MM.1S (cell line): ENCODE data around the gene IFNL3.

Source experiments
- DNase-seq: peaks from one replicate; pipeline ENCODE4 v3.0.0-alpha.2; 2015
- H2AFZ ChIP-seq: fragments of 300-600 bp; sonication (generic); 2 replicates; pipeline ENCODE4 v1.6.0; 2016; ENCODE audit warnings: antibody characterized with exemption, low read length
- H3F3A ChIP-seq: fragments of 300-600 bp; sonication (generic); 2 replicates; pipeline ENCODE4 v1.6.1; 2016; ENCODE audit warnings: mild to moderate bottlenecking, antibody characterized with exemption, low read length, moderate library complexity, mixed read lengths; ENCODE audit not compliant: insufficient read depth
- H3K27ac ChIP-seq: fragments of 300-600 bp; sonication (generic); 2 replicates; pipeline ENCODE4 v1.5.1; 2016; ENCODE audit warnings: mild to moderate bottlenecking, low read length
- H3K27me3 ChIP-seq: fragments of 300-600 bp; sonication (generic); replicated peaks from 2 replicates; pipeline ENCODE4 v1.6.0; 2016; ENCODE audit warnings: low read length; ENCODE audit not compliant: insufficient read depth
- H3K36me3 ChIP-seq: fragments of 300-600 bp; sonication (generic); replicated peaks from 2 replicates; pipeline ENCODE4 v1.6.1; 2016; ENCODE audit warnings: mild to moderate bottlenecking, low read length, mixed read lengths; ENCODE audit not compliant: insufficient read depth
- H3K4me1 ChIP-seq: fragments of 300-600 bp; sonication (generic); 2 replicates; pipeline ENCODE4 v1.6.1; 2016; ENCODE audit warnings: low read length, mixed read lengths
- H3K4me2 ChIP-seq: fragments of 300-600 bp; sonication (generic); 2 replicates; pipeline ENCODE4 v1.6.0; 2016; ENCODE audit warnings: low read depth, low read length
- H3K4me3 ChIP-seq: fragments of 300-600 bp; sonication (generic); 2 replicates; pipeline ENCODE4 v1.5.1; 2016; ENCODE audit warnings: low read length, mixed read lengths
- H3K79me2 ChIP-seq: fragments of 300-600 bp; sonication (generic); 2 replicates; pipeline ENCODE4 v1.6.1; 2016; ENCODE audit warnings: mixed run types, low read length, mixed read lengths
- H3K9ac ChIP-seq: fragments of 300-600 bp; sonication (generic); 2 replicates; pipeline ENCODE4 v1.6.1; 2016; ENCODE audit warnings: low read length, mixed read lengths
- H3K9me2 ChIP-seq: fragments of 300-600 bp; sonication (generic); replicated peaks from 2 replicates; pipeline ENCODE4 v1.6.1; 2016; ENCODE audit warnings: mild to moderate bottlenecking, low read length, mixed read lengths; ENCODE audit not compliant: insufficient read depth
- H3K9me3 ChIP-seq: fragments of 300-600 bp; sonication (generic); replicated peaks from 2 replicates; pipeline ENCODE4 v1.6.1; 2016; ENCODE audit warnings: mild to moderate bottlenecking, low read length, mixed read lengths; ENCODE audit not compliant: insufficient read depth
- H4K20me1 ChIP-seq: fragments of 300-600 bp; sonication (generic); 2 replicates; pipeline ENCODE4 v1.6.1; 2016; ENCODE audit warnings: mild to moderate bottlenecking, low read length, moderate library complexity, mixed read lengths; ENCODE audit not compliant: insufficient read depth
- EZH2 ChIP-seq: fragments of 300-600 bp; sonication (generic); optimal IDR thresholded peaks from 2 replicates; pipeline ENCODE3; 2017; ENCODE audit warnings: low read depth, mild to moderate bottlenecking, antibody characterized with exemption, low read length, mixed read lengths
- EZH2phosphoT487 ChIP-seq: fragments of 300-600 bp; sonication (generic); IDR thresholded peaks from 2 replicates; pipeline ENCODE4 v1.6.1; 2018; ENCODE audit warnings: antibody characterized with exemption, low read length
- TF ChIP-seq, protein P1 (sequence below): fragments of 300-600 bp; sonication (generic); IDR thresholded peaks from 2 replicates; pipeline ENCODE4 v1.5.1; 2016; ENCODE audit warnings: antibody characterized with exemption, low read length, mixed read lengths

IFNL3 gene

DNA sequence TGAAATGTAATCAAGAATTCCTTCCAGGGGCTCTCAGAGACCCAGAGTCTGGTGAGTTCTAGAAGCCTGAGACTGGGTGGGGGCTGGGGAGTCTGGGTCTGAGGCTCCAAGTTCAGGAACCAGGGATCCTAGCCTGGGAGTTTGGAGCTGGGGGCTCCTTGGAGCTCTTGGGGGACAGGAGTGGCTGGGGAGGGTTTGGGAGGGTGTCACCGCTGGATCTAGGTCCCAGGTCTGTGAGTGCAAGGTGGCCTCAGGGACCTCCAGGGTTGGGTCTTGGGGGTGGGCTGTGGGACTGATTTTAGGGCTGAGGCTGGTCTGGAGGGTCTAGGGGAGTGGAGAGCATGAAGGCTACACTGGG, 41.8 kb downstream of the IFNL3 start:
- no peak for TF ChIP-seq EZH2phosphoT487
- TF ChIP-seq, protein P1, sequence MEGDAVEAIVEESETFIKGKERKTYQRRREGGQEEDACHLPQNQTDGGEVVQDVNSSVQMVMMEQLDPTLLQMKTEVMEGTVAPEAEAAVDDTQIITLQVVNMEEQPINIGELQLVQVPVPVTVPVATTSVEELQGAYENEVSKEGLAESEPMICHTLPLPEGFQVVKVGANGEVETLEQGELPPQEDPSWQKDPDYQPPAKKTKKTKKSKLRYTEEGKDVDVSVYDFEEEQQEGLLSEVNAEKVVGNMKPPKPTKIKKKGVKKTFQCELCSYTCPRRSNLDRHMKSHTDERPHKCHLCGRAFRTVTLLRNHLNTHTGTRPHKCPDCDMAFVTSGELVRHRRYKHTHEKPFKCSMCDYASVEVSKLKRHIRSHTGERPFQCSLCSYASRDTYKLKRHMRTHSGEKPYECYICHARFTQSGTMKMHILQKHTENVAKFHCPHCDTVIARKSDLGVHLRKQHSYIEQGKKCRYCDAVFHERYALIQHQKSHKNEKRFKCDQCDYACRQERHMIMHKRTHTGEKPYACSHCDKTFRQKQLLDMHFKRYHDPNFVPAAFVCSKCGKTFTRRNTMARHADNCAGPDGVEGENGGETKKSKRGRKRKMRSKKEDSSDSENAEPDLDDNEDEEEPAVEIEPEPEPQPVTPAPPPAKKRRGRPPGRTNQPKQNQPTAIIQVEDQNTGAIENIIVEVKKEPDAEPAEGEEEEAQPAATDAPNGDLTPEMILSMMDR = no peak
- TF ChIP-seq EZH2 = no peak
- Histone ChIP-seq H3K27me3 (peaks cover 88% of the 10 kb centered on the region), H3F3A (no peaks in the 10 kb centered on the region)

DNA sequence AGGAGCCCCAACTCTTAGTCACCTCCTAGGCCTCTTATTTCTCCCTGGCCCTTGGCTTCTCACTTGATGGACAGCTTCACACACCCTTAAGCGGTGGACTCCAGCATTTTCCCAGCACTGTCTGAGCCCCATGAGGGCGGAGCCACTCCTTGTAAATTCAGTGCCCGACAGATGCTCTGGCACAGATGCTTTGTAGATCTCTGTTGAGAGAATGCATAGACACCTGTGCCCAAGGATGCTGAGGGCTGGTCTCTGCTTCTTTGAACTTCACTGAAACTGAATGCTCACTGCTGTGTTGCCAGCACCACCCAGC, 44.0 kb downstream of the IFNL3 start:
- no peak overlapping the region for H3K4me2 ChIP-seq
- H3K27me3 ChIP-seq = peaks cover 91% of the 10 kb centered on the region
- DNase-seq = no peak
- H3K9me3 ChIP-seq = no peaks in the 10 kb centered on the region
- TF ChIP-seq, protein P1 = no peak
- TF ChIP-seq EZH2phosphoT487 (no peak), EZH2 (no peak)
- no peaks in the 10 kb centered on the region for H3K79me2 ChIP-seq
- no peak overlapping the region for H3K4me3 ChIP-seq
- H2AFZ ChIP-seq = no peak overlapping the region
- no peaks in the 10 kb centered on the region for H3K4me1 ChIP-seq
- H3K9ac ChIP-seq = no peak overlapping the region
- no peaks in the 10 kb centered on the region for H4K20me1 ChIP-seq
- H3K9me2 ChIP-seq = no peaks in the 10 kb centered on the region
- no peaks in the 10 kb centered on the region for H3K36me3 ChIP-seq
- H3K27ac ChIP-seq = no peak overlapping the region
- no peaks in the 10 kb centered on the region for H3F3A ChIP-seq

More for the DNA sequence above, 41.8 kb downstream of the IFNL3 start:
- no peaks in the 10 kb centered on the region for H3K4me1 ChIP-seq
- H3K9ac ChIP-seq = no peak overlapping the region
- H3K36me3 ChIP-seq = no peaks in the 10 kb centered on the region
- H3K79me2 ChIP-seq = no peaks in the 10 kb centered on the region
- no peak overlapping the region for H3K27ac ChIP-seq
- H3K9me2 ChIP-seq = no peaks in the 10 kb centered on the region
- H4K20me1 ChIP-seq = no peaks in the 10 kb centered on the region
- no peaks in the 10 kb centered on the region for H3K9me3 ChIP-seq
- DNase-seq = no peak
- no peak overlapping the region for H3K4me3 ChIP-seq
- no peak overlapping the region for H3K4me2 ChIP-seq
- no peak overlapping the region for H2AFZ ChIP-seq

DNA sequence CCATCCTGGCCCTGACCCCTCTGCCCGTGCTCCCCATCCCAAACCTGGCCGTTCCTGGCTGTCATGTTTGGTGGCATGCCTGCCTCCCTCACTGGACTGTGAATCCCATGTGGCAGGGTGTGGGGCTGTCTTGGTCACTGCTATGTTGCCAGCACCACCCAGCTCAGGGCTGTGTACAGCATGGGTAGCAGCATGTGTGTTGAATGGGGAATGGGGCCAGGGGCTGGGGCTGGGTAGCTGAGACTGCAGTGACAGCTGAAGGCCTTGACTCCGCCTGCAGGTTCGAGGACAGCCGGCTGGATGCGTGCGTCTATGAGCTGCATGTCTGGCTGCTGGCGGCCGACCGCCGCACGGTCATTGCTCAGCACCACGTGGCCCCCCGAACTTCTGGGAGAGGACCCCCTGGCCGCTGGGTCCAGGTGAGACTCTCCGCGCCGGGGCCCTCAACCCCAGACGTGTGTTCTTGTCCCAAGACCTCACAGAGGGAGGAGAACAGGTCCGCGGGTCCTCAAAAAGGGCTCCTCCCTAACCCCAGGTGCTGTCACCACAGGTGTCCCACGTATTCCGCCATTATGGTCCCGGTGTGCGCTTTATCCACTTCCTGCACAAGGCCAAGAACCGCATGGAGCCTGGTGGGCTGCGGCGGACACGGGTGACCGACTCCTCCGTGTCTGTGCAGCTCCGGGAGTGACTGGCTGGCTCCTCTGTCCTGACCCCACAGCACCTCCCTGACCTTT, 44.6 kb downstream of the IFNL3 start:
- no peak for DNase-seq
- Histone ChIP-seq H3K4me3 (no peak overlapping the region), H3F3A (no peaks in the 10 kb centered on the region), H3K9me2 (no peaks in the 10 kb centered on the region), H4K20me1 (no peaks in the 10 kb centered on the region), H3K4me1 (no peaks in the 10 kb centered on the region), H3K9ac (no peak overlapping the region), H3K27me3 (peaks cover 91% of the 10 kb centered on the region), H3K4me2 (no peak overlapping the region), H3K36me3 (no peaks in the 10 kb centered on the region), H2AFZ (no peak overlapping the region), H3K79me2 (no peaks in the 10 kb centered on the region), H3K9me3 (no peaks in the 10 kb centered on the region), H3K27ac (no peak overlapping the region)
- TF ChIP-seq, protein P1 = no peak
- TF ChIP-seq EZH2phosphoT487 = no peak
- TF ChIP-seq EZH2 = no peak
